ENCODE data around the gene MOG. TPM values are rescaled to one million over a fixed set of nuclear protein-coding genes. Genes with fewer than 3 reads are reported as not detected.

The MOG gene
- polyA plus RNA-seq, 1 of the 3 experiments (the other 2 are of a cell fraction): not detected

DNA sequence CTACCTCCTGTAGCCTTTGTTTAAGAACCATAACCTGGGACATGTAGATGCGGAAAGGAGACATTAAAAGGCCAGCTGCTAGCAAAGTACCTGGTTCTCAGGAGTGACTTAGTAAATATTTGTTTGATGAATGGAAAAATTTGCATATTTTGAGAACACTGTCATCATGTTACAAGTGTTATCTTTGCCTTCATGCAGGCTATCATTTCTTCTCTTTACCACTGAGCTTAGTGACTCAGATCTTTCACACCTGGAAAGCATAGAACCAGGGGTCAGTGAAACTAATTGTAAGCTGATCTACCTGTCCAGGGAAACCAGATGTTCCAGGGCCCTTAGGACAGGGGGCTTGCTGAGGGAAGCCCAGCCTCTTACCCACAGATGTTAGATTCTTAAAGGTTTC lies 18.7 kb downstream of the MOG start:
- TF ChIP-seq, protein P1, sequence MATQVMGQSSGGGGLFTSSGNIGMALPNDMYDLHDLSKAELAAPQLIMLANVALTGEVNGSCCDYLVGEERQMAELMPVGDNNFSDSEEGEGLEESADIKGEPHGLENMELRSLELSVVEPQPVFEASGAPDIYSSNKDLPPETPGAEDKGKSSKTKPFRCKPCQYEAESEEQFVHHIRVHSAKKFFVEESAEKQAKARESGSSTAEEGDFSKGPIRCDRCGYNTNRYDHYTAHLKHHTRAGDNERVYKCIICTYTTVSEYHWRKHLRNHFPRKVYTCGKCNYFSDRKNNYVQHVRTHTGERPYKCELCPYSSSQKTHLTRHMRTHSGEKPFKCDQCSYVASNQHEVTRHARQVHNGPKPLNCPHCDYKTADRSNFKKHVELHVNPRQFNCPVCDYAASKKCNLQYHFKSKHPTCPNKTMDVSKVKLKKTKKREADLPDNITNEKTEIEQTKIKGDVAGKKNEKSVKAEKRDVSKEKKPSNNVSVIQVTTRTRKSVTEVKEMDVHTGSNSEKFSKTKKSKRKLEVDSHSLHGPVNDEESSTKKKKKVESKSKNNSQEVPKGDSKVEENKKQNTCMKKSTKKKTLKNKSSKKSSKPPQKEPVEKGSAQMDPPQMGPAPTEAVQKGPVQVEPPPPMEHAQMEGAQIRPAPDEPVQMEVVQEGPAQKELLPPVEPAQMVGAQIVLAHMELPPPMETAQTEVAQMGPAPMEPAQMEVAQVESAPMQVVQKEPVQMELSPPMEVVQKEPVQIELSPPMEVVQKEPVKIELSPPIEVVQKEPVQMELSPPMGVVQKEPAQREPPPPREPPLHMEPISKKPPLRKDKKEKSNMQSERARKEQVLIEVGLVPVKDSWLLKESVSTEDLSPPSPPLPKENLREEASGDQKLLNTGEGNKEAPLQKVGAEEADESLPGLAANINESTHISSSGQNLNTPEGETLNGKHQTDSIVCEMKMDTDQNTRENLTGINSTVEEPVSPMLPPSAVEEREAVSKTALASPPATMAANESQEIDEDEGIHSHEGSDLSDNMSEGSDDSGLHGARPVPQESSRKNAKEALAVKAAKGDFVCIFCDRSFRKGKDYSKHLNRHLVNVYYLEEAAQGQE (IDR thresholded peaks at IDR 0.05; ENCODE audit: low read depth, low read length): no peak
- TF ChIP-seq MAX (IDR thresholded peaks at IDR 0.05; ENCODE audit: low read depth) (no peak), TEAD4 (IDR thresholded peaks at IDR 0.05; ENCODE audit: borderline replicate concordance, insufficient read depth) (no peak), MEF2A (IDR thresholded peaks at IDR 0.05; ENCODE audit: borderline replicate concordance, low read depth) (no peak), ZBTB33 (IDR thresholded peaks at IDR 0.05; ENCODE audit: borderline replicate concordance, low read depth) (no peak), MXI1 (IDR thresholded peaks at IDR 0.05; ENCODE audit: low read depth, low read length) (no peak), FOXJ3 (CRISPR knock-in tag; IDR thresholded peaks at IDR 0.05) (no peak)
- WGBS (ENCODE audit: low lambda C conversion rate): 56% methylated on average over 1 of the region's 1 CpG

GRCh38 chr6:29676981-29677601 lies 20.2 kb downstream of the MOG start:
- Histone ChIP-seq H3F3A (replicated peaks; ENCODE audit: insufficient read depth) (no peaks in the 10 kb centered on the region), H3K4me3 (ENCODE audit: low read depth in 2 of 2, low read length in 1 of 2) (no peak overlapping the region), H2AFZ (ENCODE audit: low read depth) (no peak overlapping the region), H3K27me3 (ENCODE audit: insufficient read depth) (no peaks in the 10 kb centered on the region; the same call in 1 of the 2 replicates), H3K9me3 (no peaks in the 10 kb centered on the region), H3K79me2 (ENCODE audit: insufficient read depth) (no peaks in the 10 kb centered on the region), H3K4me2 (no peak overlapping the region), H3K9ac (no peak overlapping the region), H3K4me1 (ENCODE audit: control insufficient read depth in 1 of 2, insufficient read depth in 2 of 2, low read depth in 1 of 2, low read length in 1 of 2) (no peaks in the 10 kb centered on the region), H3K27ac (ENCODE audit: low read depth in 2 of 2, low read length in 1 of 2) (no peak overlapping the region), H3K9me2 (no peaks in the 10 kb centered on the region), H4K20me1 (ENCODE audit: insufficient read depth) (no peaks in the 10 kb centered on the region), H3K36me3 (replicated peaks in 1 of 2; ENCODE audit: control insufficient read depth in 1 of 2, insufficient read depth in 2 of 2, low read length in 1 of 2) (no peaks in the 10 kb centered on the region)
- ChIA-PET CTCF (interaction anchor here (1.0 to 8.4 kb wide), 3 partner anchors 19 to 29 kb away, joined by 3 to 78 read pairs (median 7); no protein-coding TSS in a partner anchor), POLR2A (no interaction called here)
- DNase-seq: no peak
- WGBS (ENCODE audit: low lambda C conversion rate): 9% methylated on average over 2 of the region's 2 CpGs
- no peak for TF ChIP-seq EZH2phosphoT487 (IDR thresholded peaks at IDR 0.05; ENCODE audit: borderline replicate concordance, low read depth)
- TF ChIP-seq FOXJ3 (CRISPR knock-in tag; IDR thresholded peaks at IDR 0.05): no peak
- TF ChIP-seq PBX3 (IDR thresholded peaks at IDR 0.05): no peak
- TF ChIP-seq, protein P2, sequence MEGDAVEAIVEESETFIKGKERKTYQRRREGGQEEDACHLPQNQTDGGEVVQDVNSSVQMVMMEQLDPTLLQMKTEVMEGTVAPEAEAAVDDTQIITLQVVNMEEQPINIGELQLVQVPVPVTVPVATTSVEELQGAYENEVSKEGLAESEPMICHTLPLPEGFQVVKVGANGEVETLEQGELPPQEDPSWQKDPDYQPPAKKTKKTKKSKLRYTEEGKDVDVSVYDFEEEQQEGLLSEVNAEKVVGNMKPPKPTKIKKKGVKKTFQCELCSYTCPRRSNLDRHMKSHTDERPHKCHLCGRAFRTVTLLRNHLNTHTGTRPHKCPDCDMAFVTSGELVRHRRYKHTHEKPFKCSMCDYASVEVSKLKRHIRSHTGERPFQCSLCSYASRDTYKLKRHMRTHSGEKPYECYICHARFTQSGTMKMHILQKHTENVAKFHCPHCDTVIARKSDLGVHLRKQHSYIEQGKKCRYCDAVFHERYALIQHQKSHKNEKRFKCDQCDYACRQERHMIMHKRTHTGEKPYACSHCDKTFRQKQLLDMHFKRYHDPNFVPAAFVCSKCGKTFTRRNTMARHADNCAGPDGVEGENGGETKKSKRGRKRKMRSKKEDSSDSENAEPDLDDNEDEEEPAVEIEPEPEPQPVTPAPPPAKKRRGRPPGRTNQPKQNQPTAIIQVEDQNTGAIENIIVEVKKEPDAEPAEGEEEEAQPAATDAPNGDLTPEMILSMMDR (IDR thresholded peaks at IDR 0.05): no peak
- no peak for TF ChIP-seq RAD21 (IDR thresholded peaks at IDR 0.05; ENCODE audit: low read length)
- TF ChIP-seq RCOR1 (IDR thresholded peaks at IDR 0.05; ENCODE audit: low read length): no peak
- no peak for TF ChIP-seq RXRA (IDR thresholded peaks at IDR 0.05; ENCODE audit: borderline replicate concordance, low read depth)
- TF ChIP-seq CHD2 (IDR thresholded peaks at IDR 0.05; ENCODE audit: low read length, partially characterized antibody): no peak
- no peak for TF ChIP-seq POLR2AphosphoS5 (IDR thresholded peaks at IDR 0.05; ENCODE audit: low read depth, low read length)
- no peak for TF ChIP-seq FOXM1 (IDR thresholded peaks at IDR 0.05; ENCODE audit: low read depth)
- no peak for TF ChIP-seq SIN3A (IDR thresholded peaks at IDR 0.05; ENCODE audit: borderline replicate concordance, low read depth, low read length)
- TF ChIP-seq RFX5 (IDR thresholded peaks at IDR 0.05; ENCODE audit: low read length): no peak
- no peak for TF ChIP-seq TEAD4 (IDR thresholded peaks at IDR 0.05; ENCODE audit: borderline replicate concordance, insufficient read depth)

More for the DNA sequence above, 18.7 kb downstream of the MOG start:
- H3K27me3 ChIP-seq (ENCODE audit: insufficient read depth): peaks cover 4% of the 10 kb centered on the region; the same call in 1 of the 2 replicates
- H3K27ac ChIP-seq (ENCODE audit: low read depth in 2 of 2, low read length in 1 of 2): no peak overlapping the region
- no peaks in the 10 kb centered on the region for H4K20me1 ChIP-seq (ENCODE audit: insufficient read depth)
- no peak for DNase-seq
- no peak overlapping the region for H3K4me2 ChIP-seq
- no peak overlapping the region for H3K9ac ChIP-seq
- H3K9me2 ChIP-seq: no peaks in the 10 kb centered on the region
- no peak overlapping the region for H3K4me3 ChIP-seq (ENCODE audit: low read depth in 2 of 2, low read length in 1 of 2)
- POLR2A ChIA-PET: no interaction called here
- no peaks in the 10 kb centered on the region for H3K36me3 ChIP-seq (replicated peaks in 1 of 2; ENCODE audit: control insufficient read depth in 1 of 2, insufficient read depth in 2 of 2, low read length in 1 of 2)
- H3K4me1 ChIP-seq (ENCODE audit: control insufficient read depth in 1 of 2, insufficient read depth in 2 of 2, low read depth in 1 of 2, low read length in 1 of 2): no peaks in the 10 kb centered on the region
- no peaks in the 10 kb centered on the region for H3F3A ChIP-seq (replicated peaks; ENCODE audit: insufficient read depth)
- CTCF ChIA-PET: interaction anchor here (8.4 kb wide), 1 partner anchor 23 kb away, joined by 78 read pairs; no protein-coding TSS in a partner anchor
- no peaks in the 10 kb centered on the region for H3K9me3 ChIP-seq
- H3K79me2 ChIP-seq (ENCODE audit: insufficient read depth): no peaks in the 10 kb centered on the region
- H2AFZ ChIP-seq (ENCODE audit: low read depth): no peak overlapping the region

Data from SK-N-SH (cell line).